ENCODE results near the gene MAP1LC3A.

Gene MAP1LC3A

GRCh38 chr20:34586488-34587163, 28.1 kb downstream of the MAP1LC3A start (continued):
- TF ChIP-seq CREB5 (CRISPR knock-in tag; IDR thresholded peaks at IDR 0.05; ENCODE audit: low read depth) (no peak), PATZ1 (CRISPR knock-in tag; IDR thresholded peaks at IDR 0.05; ENCODE audit: borderline replicate concordance) (no peak), CSDC2 (CRISPR knock-in tag; IDR thresholded peaks at IDR 0.05) (no peak)

GRCh38 chr20:34595377-34596184, 37.1 kb downstream of the MAP1LC3A start:
- TF ChIP-seq RARB (CRISPR knock-in tag; IDR thresholded peaks at IDR 0.05) (no peak), BACH2 (CRISPR knock-in tag; IDR thresholded peaks at IDR 0.05; ENCODE audit: borderline replicate concordance) (no peak), ZC3H10 (CRISPR knock-in tag; IDR thresholded peaks at IDR 0.05) (no peak), CREB5 (CRISPR knock-in tag; IDR thresholded peaks at IDR 0.05; ENCODE audit: low read depth) (no peak), POU6F1 (CRISPR knock-in tag; IDR thresholded peaks at IDR 0.05; ENCODE audit: borderline replicate concordance, low read depth) (no peak), SNAI2 (CRISPR knock-in tag; IDR thresholded peaks at IDR 0.05) (no peak), TOX (CRISPR knock-in tag; IDR thresholded peaks at IDR 0.05; ENCODE audit: borderline replicate concordance) (no peak), PATZ1 (CRISPR knock-in tag; IDR thresholded peaks at IDR 0.05; ENCODE audit: borderline replicate concordance) (no peak), ZNF70 (CRISPR knock-in tag; IDR thresholded peaks at IDR 0.05) (no peak), OSR1 (CRISPR knock-in tag; IDR thresholded peaks at IDR 0.05) (no peak), ZFP30 (CRISPR knock-in tag; IDR thresholded peaks at IDR 0.05) (no peak), ESRRG (CRISPR knock-in tag; IDR thresholded peaks at IDR 0.05) (no peak), ISL1 (CRISPR knock-in tag; IDR thresholded peaks at IDR 0.05) (no peak), ARNTL (CRISPR knock-in tag; IDR thresholded peaks at IDR 0.05; ENCODE audit: borderline replicate concordance, low read depth) (no peak), GLIS3 (CRISPR knock-in tag; IDR thresholded peaks at IDR 0.05) (no peak), TSHZ2 (CRISPR knock-in tag; IDR thresholded peaks at IDR 0.05) (no peak), PPARA (CRISPR knock-in tag; IDR thresholded peaks at IDR 0.05; ENCODE audit: borderline replicate concordance) (no peak)
- TF ChIP-seq, protein P1, sequence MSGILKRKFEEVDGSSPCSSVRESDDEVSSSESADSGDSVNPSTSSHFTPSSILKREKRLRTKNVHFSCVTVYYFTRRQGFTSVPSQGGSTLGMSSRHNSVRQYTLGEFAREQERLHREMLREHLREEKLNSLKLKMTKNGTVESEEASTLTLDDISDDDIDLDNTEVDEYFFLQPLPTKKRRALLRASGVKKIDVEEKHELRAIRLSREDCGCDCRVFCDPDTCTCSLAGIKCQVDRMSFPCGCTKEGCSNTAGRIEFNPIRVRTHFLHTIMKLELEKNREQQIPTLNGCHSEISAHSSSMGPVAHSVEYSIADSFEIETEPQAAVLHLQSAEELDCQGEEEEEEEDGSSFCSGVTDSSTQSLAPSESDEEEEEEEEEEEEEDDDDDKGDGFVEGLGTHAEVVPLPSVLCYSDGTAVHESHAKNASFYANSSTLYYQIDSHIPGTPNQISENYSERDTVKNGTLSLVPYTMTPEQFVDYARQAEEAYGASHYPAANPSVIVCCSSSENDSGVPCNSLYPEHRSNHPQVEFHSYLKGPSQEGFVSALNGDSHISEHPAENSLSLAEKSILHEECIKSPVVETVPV (CRISPR knock-in tag; IDR thresholded peaks at IDR 0.05): no peak
- no peak for ATAC-seq
